T-cell (primary cell): ENCODE data around the gene SOBP. TPM values are rescaled to one million over a fixed set of nuclear protein-coding genes. Genes with fewer than 3 reads are reported as not detected.

Source experiments
- ATAC-seq, 4 experiments: fragments of 200-7000 bp in 3 of 4; fragments of 150-1000 bp in 1 of 4; cut with Tn5 transposase; replicated peaks in 1 of 4; 1 replicate in 3 of 4; 2 replicates in 1 of 4; pipeline ENCODE4 v1.10.0; 2021; ENCODE audit warnings: moderate library complexity in 3 of 4, mild to moderate bottlenecking in 2 of 4, moderate number of reproducible peaks in 1 of 4
- CTCF ChIA-PET, 2 donors: fragments of 300-600 bp; sonication (Branson Sonifier 250); formaldehyde crosslinking; loops; one replicate each; lab custom pipeline; 2022; ENCODE audit warnings: antibody characterized with exemption in 2 of 2; lab: Charles Lee
- POLR2A ChIA-PET, 2 donors: fragments of 300-600 bp; sonication (Branson Sonifier 250); formaldehyde crosslinking; loops; one replicate each; lab custom pipeline; 2022; ENCODE audit warnings: antibody characterized with exemption in 2 of 2; lab: Charles Lee
- DNase-seq, 35 experiments: peaks; one replicate each; pipeline versions ENCODE4 v3.0.0 to v3.0.0-alpha.2; 2013 to 2023
- H3K27ac ChIP-seq: one replicate; pipeline ENCODE4 v1.5.1; 2013; ENCODE audit warnings: low read length
- H3K27me3 ChIP-seq, 2 experiments: replicated peaks in 1 of 2; 1 replicate in 1 of 2; 2 replicates in 1 of 2; pipeline versions ENCODE4 v1.6.1 to v1.7.0; 2013; ENCODE audit warnings: low read length in 1 of 2, mixed read lengths in 1 of 2; ENCODE audit not compliant: control insufficient read depth in 2 of 2, insufficient read depth in 2 of 2; ENCODE audit errors: extremely low read depth in 1 of 2
- H3K36me3 ChIP-seq, 2 donors: 1 replicate in 1 of 2; 2 replicates in 1 of 2; pipeline versions ENCODE4 v1.6.1 to v1.7.0; 2013; ENCODE audit warnings: low read length in 1 of 2; ENCODE audit not compliant: control insufficient read depth in 2 of 2, insufficient read depth in 1 of 2; ENCODE audit errors: extremely low read depth in 1 of 2
- H3K4me1 ChIP-seq, 2 experiments: 1 replicate in 1 of 2; 2 replicates in 1 of 2; pipeline versions ENCODE4 v1.6.1 to v1.7.0; 2013; ENCODE audit warnings: low read length in 2 of 2, mixed read lengths in 1 of 2; ENCODE audit not compliant: insufficient read depth in 2 of 2, control insufficient read depth in 1 of 2; ENCODE audit errors: extremely low read depth in 1 of 2
- H3K4me3 ChIP-seq, 2 donors: 1 replicate in 1 of 2; 2 replicates in 1 of 2; pipeline versions ENCODE4 v1.5.1 to v1.7.0; 2013; ENCODE audit warnings: mild to moderate bottlenecking in 2 of 2, low read length in 1 of 2, moderate library complexity in 1 of 2; ENCODE audit not compliant: control insufficient read depth in 1 of 2; ENCODE audit errors: extremely low read depth in 1 of 2
- H3K9me3 ChIP-seq: 2 replicates; pipeline ENCODE4 v1.7.0; 2013
- H3K27ac Mint-ChIP-seq, 2 donors: one replicate each; pipeline ENCODE4 v1.8.0; 2020 to 2021; ENCODE audit warnings: mild to moderate bottlenecking in 2 of 2, mixed read lengths in 2 of 2
- H3K27me3 Mint-ChIP-seq, 2 donors: one replicate each; pipeline ENCODE4 v1.8.0; 2021 to 2022; ENCODE audit warnings: mixed read lengths in 2 of 2
- H3K36me3 Mint-ChIP-seq: one replicate; pipeline ENCODE4 v1.8.0; 2021; ENCODE audit warnings: mixed read lengths
- H3K4me1 Mint-ChIP-seq, 3 donors: one replicate each; pipeline ENCODE4 v1.8.0; 2020 to 2022; ENCODE audit warnings: mixed read lengths in 3 of 3, mild to moderate bottlenecking in 1 of 3
- H3K4me3 Mint-ChIP-seq, 3 donors: one replicate each; pipeline ENCODE4 v1.8.0; 2020 to 2022; ENCODE audit warnings: mild to moderate bottlenecking in 3 of 3, mixed read lengths in 3 of 3, moderate library complexity in 3 of 3
- H3K9me3 Mint-ChIP-seq, 3 donors: one replicate each; pipeline ENCODE4 v1.8.0; 2020 to 2022; ENCODE audit warnings: mixed read lengths in 3 of 3
- WGBS: methylation state at CpG from one replicate; pipeline ENCODE4 v1.1.5; 2013; ENCODE audit warnings: missing lambda C conversion rate; ENCODE audit not compliant: insufficient coverage; 5-methylcytosine and 5-hydroxymethylcytosine counted together
- total RNA-seq, 35 experiments: library from RNA in 6 of 35; stranded (reverse) in 6 of 35; fragments of 120-200 nt in 1 of 35; gene quantifications; one replicate each; pipeline versions ENCODE4 v1.2.1 to v1.2.4 and lab custom pipeline; 2013 to 2026

The SOBP gene
- total RNA-seq, 5 donors from 2014 or later (not counting 1 experiment from before 2014, with no cell fraction given): 0.30 to 0.95 (median 0.46) TPM

DNA sequence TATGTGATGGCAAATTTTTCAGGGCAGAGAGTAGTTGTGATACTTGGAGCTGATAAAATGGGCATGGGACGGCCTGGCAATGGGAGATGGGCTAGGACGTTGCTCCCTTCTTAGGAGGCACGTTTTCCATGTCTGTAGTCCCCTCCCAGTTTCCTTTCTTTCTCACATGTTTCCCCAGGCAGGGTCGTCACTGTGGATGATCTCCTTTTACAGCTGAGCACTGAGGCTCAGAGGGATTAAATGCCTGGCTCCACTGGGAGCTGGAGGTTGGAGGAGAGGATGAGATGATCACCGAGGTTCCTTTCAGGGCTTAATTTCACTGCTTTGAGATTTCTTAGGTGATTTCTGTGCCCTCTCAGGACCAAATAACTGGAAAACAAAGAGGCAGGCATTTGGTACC is 136.7 kb downstream of the SOBP start:
- H3K4me1 Mint-ChIP-seq: peaks cover 0 to 2% (median under 1%) of the 10 kb centered on the region in 3 donors
- peaks cover 7 to 9% of the 10 kb centered on the region in 2 donors for H3K27me3 Mint-ChIP-seq
- 100% methylated on average over 2 of the region's 5 CpGs for WGBS
- no peak for ATAC-seq
- H3K9me3 ChIP-seq: no peaks in the 10 kb centered on the region
- peaks cover 0 to 3% of the 10 kb centered on the region in 2 experiments for H3K27me3 ChIP-seq
- no peaks in the 10 kb centered on the region for H3K9me3 Mint-ChIP-seq
- ChIA-PET POLR2A (no interaction called here), CTCF (no interaction called here)
- no peak overlapping the region for H3K4me3 ChIP-seq
- DNase-seq: no peak
- H3K27ac ChIP-seq: no peak overlapping the region
- no peaks in the 10 kb centered on the region for H3K36me3 Mint-ChIP-seq
- no peaks in the 10 kb centered on the region for H3K36me3 ChIP-seq
- no peak overlapping the region for H3K27ac Mint-ChIP-seq
- H3K4me1 ChIP-seq: no peaks in the 10 kb centered on the region
- no peak overlapping the region for H3K4me3 Mint-ChIP-seq

DNA sequence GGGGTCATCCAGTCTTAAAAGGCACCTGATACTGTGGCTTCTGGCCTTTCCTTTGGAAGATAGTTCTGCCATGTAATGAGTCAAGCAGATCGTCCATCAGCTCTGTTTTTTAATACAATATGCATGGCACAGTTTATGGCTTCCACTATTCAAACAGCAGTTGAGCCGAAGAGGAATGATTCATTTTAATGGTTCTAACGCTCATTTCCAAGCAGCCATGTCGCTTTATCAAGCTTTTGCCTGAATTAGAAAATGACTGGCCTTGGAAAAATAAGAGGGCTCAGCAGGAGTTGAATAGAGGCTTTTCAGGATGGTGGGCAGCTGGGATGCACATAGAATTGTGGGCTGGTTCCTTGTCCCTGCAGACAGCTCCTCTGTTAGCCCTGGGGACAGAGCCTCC is 138.1 kb downstream of the SOBP start:
- Histone ChIP-seq H3K27ac (no peak overlapping the region), H3K4me1 (no peaks in the 10 kb centered on the region), H3K4me3 (no peak overlapping the region), H3K36me3 (no peaks in the 10 kb centered on the region), H3K27me3 (peaks cover 0 to 13% of the 10 kb centered on the region in 2 experiments), H3K9me3 (no peaks in the 10 kb centered on the region)
- ChIA-PET CTCF (interaction anchor here (0.6 to 0.7 kb wide), 3 partner anchors 9 to 89 kb away, joined by 3 to 6 read pairs (median 4); no protein-coding TSS in a partner anchor), POLR2A (interaction anchor here in 1 of 2 donors (0.6 kb wide), 1 partner anchor 1497 kb away, joined by 9 read pairs; no protein-coding TSS in a partner anchor)
- Mint-ChIP-seq H3K4me3 (no peak overlapping the region), H3K36me3 (no peaks in the 10 kb centered on the region), H3K27me3 (peaks cover 19 to 21% of the 10 kb centered on the region in 2 donors), H3K4me1 (peaks cover 0 to under 1% (median 0%) of the 10 kb centered on the region in 3 donors), H3K9me3 (no peaks in the 10 kb centered on the region), H3K27ac (no peak overlapping the region)
- ATAC-seq (no peak), DNase-seq (no peak)
- 71% methylated on average over 3 of the region's 4 CpGs for WGBS

DNA sequence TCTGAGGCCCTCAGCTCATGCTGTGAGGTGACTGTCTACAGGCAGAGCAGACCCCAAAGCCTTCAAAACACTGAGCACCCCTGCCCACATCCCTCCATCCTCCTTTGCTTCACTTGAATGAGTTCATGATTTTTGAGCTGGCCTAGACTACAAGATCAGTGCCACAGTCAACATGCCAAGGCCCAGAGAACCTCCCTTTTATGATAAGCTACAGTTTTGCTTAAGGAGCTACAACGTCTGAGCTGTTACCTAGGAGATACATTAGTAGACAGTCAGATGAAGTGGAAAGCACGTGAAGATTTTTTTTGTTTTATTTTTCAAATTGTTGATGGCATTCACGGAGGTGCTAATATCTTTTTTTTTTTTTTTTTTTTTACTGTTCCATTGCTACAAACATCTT is 139.0 kb downstream of the SOBP start:
- POLR2A ChIA-PET: no interaction called here
- Mint-ChIP-seq H3K4me3 (no peak overlapping the region), H3K27me3 (peaks cover 29 to 30% of the 10 kb centered on the region in 2 donors), H3K4me1 (peaks cover 0 to 10% (median 7%) of the 10 kb centered on the region in 3 donors), H3K36me3 (no peaks in the 10 kb centered on the region), H3K27ac (no peak overlapping the region), H3K9me3 (no peaks in the 10 kb centered on the region)
- CTCF ChIA-PET: interaction anchor here in 1 of 2 donors (1.0 kb wide), 1 partner anchor 10 kb away, joined by 4 read pairs; no protein-coding TSS in a partner anchor
- DNase-seq: no peak
- H3K27me3 ChIP-seq: peaks cover 5 to 21% of the 10 kb centered on the region in 2 experiments
- H3K27ac ChIP-seq: no peak overlapping the region
- no peaks in the 10 kb centered on the region for H3K36me3 ChIP-seq
- H3K4me1 ChIP-seq: peaks cover 0 to 1% of the 10 kb centered on the region in 2 experiments
- H3K9me3 ChIP-seq: no peaks in the 10 kb centered on the region
- ATAC-seq: no peak
- WGBS: no CpG with 5 or more reads among the region's 3 CpGs
- no peak overlapping the region for H3K4me3 ChIP-seq

DNA sequence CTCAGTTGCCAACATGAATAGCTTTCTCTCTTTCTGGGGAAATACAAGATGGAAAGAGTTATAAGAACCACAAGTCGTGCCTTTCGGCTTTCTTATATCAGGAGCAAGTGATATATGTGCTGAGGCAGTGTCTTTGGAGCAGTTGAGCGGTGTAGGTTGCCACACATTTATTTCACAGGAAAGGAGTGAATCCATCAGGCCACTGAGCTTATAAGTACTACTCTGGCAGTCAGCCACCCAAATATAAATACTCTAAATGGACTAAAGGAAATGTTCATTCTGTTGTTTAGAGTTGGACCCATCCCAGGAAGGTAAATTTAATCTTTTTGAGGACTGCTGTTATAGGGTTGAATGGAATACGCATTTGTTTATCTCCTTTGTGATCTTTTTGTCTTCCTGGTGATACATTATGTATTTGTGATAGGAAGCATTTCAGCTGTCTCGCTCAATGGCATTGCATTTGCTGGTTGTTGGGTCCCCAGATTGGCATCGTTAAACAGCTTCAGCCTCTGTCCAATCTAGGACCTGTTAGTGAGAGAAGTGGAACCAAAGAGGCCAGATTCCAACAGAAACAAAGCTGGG is 139.7 kb downstream of the SOBP start:
- no peak for ATAC-seq
- Mint-ChIP-seq H3K27me3 (peaks cover 29 to 34% of the 10 kb centered on the region in 2 donors), H3K9me3 (no peaks in the 10 kb centered on the region), H3K36me3 (no peaks in the 10 kb centered on the region), H3K4me1 (peaks cover 0 to 12% (median 9%) of the 10 kb centered on the region in 3 donors), H3K27ac (no peak overlapping the region), H3K4me3 (no peak overlapping the region)
- Histone ChIP-seq H3K36me3 (no peaks in the 10 kb centered on the region), H3K27me3 (peaks cover 12 to 21% of the 10 kb centered on the region in 2 experiments), H3K9me3 (no peaks in the 10 kb centered on the region), H3K4me1 (peaks cover 0 to 7% of the 10 kb centered on the region in 2 experiments), H3K4me3 (no peak overlapping the region), H3K27ac (no peak overlapping the region)
- POLR2A ChIA-PET: no interaction called here
- DNase-seq: no peak
- WGBS: 89% methylated on average over 2 of the region's 6 CpGs
- CTCF ChIA-PET: interaction anchor here in 1 of 2 donors (1.0 kb wide), 1 partner anchor 10 kb away, joined by 4 read pairs; no protein-coding TSS in a partner anchor

DNA sequence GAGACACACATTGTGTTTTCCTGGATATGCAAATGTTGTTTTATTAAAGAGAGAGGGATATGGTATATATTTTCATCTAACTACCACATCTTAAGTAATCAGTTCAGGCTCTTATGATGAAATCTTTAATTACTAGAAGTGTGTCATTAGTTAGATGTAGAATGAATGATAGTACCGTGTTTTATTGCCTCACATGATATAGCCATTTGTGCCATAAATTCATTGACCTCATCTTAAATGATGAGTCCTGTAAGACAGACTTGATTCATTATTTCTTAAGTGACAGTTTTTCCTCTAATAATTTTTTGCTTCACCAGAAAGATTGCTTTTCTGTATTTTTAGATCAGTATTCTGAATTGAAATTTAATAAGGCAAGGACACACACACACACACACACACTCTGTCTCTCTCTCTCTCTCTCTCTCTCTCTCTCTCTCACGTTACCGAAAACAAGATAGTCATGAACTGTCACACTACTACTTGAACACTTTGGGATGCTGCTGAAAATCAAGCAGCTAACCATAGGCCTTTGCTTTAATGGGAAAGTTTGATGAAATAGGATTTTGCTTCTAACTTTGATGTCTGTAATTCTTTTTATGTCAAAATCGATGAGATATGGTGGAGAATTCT is 140.5 kb downstream of the SOBP start:
- H3K4me1 ChIP-seq: peaks cover 0 to 11% of the 10 kb centered on the region in 2 experiments
- H3K27me3 Mint-ChIP-seq: peaks cover 31 to 39% of the 10 kb centered on the region in 2 donors
- no peaks in the 10 kb centered on the region for H3K9me3 ChIP-seq
- H3K36me3 ChIP-seq: no peaks in the 10 kb centered on the region
- H3K4me3 Mint-ChIP-seq: no peak overlapping the region
- ChIA-PET CTCF (interaction anchor here in 1 of 2 donors (0.6 kb wide), 1 partner anchor 460 kb away, joined by 3 read pairs; no protein-coding TSS in a partner anchor), POLR2A (interaction anchor here (0.6 to 0.7 kb wide), 2 partner anchors 20 to 1757 kb away, joined by 3 read pairs; no protein-coding TSS in a partner anchor)
- no peak overlapping the region for H3K27ac Mint-ChIP-seq
- ATAC-seq (no peak), DNase-seq (no peak)
- no peak overlapping the region for H3K27ac ChIP-seq
- no peak overlapping the region for H3K4me3 ChIP-seq
- no peaks in the 10 kb centered on the region for H3K9me3 Mint-ChIP-seq
- WGBS: no CpG with 5 or more reads among the region's 4 CpGs
- H3K27me3 ChIP-seq: peaks cover 18 to 21% of the 10 kb centered on the region in 2 experiments
- peaks cover 0 to 16% (median 9%) of the 10 kb centered on the region in 3 donors for H3K4me1 Mint-ChIP-seq
- no peaks in the 10 kb centered on the region for H3K36me3 Mint-ChIP-seq

DNA sequence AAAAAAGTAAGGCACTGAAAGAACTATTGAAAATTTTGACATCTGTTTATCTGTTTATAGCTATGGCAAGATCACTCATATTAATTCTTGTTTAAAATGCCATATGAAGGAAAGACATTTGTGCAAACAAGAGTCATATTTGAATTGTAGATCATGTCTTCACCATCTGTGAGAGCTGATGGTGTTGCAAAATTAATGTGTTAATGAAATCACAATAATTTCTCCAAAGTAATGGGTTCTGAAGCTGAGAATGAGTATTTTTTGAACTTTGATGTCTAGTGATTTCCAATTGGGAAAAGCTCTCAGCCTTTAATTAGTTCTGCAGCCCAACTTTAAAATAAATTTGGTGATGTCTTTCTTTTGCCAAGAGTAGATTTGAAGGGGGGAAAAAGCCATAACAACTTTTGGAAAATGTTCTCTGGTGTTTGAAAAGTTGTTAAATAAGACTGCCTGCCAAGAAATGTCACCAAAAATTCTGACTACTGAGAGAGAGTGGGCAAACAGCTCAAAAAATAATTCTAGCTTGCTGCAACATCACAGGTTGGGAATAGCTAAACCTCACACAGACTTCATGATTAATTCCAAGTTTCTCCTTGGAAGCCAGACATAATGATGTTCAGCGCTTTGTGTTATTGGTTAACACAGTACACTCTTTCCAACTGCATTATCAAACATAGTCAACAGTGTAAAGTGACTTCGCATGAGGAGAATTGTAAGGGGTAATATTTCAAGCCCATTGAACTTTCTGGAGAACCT is 142.6 kb downstream of the SOBP start:
- Mint-ChIP-seq H3K27ac (no peak overlapping the region), H3K4me1 (peaks cover 0 to 18% (median 9%) of the 10 kb centered on the region in 3 donors), H3K9me3 (no peaks in the 10 kb centered on the region), H3K36me3 (no peaks in the 10 kb centered on the region), H3K4me3 (peak overlapping the region in 2 of 3 donors; percentile 4 to 66), H3K27me3 (peaks cover 50 to 58% of the 10 kb centered on the region in 2 donors)
- no CpG with 5 or more reads among the region's 2 CpGs for WGBS
- Histone ChIP-seq H3K9me3 (no peaks in the 10 kb centered on the region), H3K4me1 (peaks cover 0 to 11% of the 10 kb centered on the region in 2 experiments), H3K27ac (no peak overlapping the region), H3K4me3 (no peak overlapping the region), H3K27me3 (peaks cover 25 to 28% of the 10 kb centered on the region in 2 experiments), H3K36me3 (no peaks in the 10 kb centered on the region)
- CTCF ChIA-PET: interaction anchor here in 1 of 2 donors (0.7 kb wide), 1 partner anchor 193 kb away, joined by 3 read pairs; no protein-coding TSS in a partner anchor
- DNase-seq (no peak), ATAC-seq (no peak)
- POLR2A ChIA-PET: interaction anchor here in 1 of 2 donors (0.7 kb wide), 1 partner anchor 1779 kb away, joined by 12 read pairs; no protein-coding TSS in a partner anchor
